HG03442 (cell line): ENCODE data around the gene ATP8B4.
"Not testable (repeated sequence)": the region's sequence is repeated elsewhere in the genome, so short reads cannot be mapped to it uniquely, and the experiment has no call there.

ENCODE experiments used
- ATAC-seq: cut with Tn5 transposase; IDR thresholded peaks from one replicate; pipeline ENCODE4 v1.9.1; 2021; ENCODE audit warnings: mild to moderate bottlenecking, moderate library complexity; ENCODE audit not compliant: unreplicated experiment

ATP8B4 gene

GRCh38 chr15:50141856-50142255, 22.8 kb upstream of the ATP8B4 start:
- ATAC-seq: no peak

- ATAC-seq: no peak
Observed at GRCh38 chr15:50140983-50141382, 21.9 kb upstream of the ATP8B4 start.

GRCh38 chr15:50140098-50140497, 21.1 kb upstream of the ATP8B4 start:
- no peak for ATAC-seq

GRCh38 chr15:50138391-50138790, 19.4 kb upstream of the ATP8B4 start:
- ATAC-seq: no peak

- no peak for ATAC-seq
Observed at GRCh38 chr15:50137893-50138292, 18.9 kb upstream of the ATP8B4 start.

GRCh38 chr15:50137330-50137761, 18.3 kb upstream of the ATP8B4 start:
- ATAC-seq: no peak

GRCh38 chr15:50135031-50135551, 16.1 kb upstream of the ATP8B4 start:
- ATAC-seq: peak; percentile 67

GRCh38 chr15:50134524-50135024, 15.5 kb upstream of the ATP8B4 start:
- peak; percentile 82 for ATAC-seq

- ATAC-seq: not testable (repeated sequence)
Observed at GRCh38 chr15:50132251-50132984, 13.4 kb upstream of the ATP8B4 start.

GRCh38 chr15:50131617-50132016, 12.6 kb upstream of the ATP8B4 start:
- no peak for ATAC-seq

GRCh38 chr15:50128266-50128665, 9.2 kb upstream of the ATP8B4 start:
- no peak for ATAC-seq

GRCh38 chr15:50127255-50127777, 8.3 kb upstream of the ATP8B4 start:
- no peak for ATAC-seq

- no peak for ATAC-seq
Observed at GRCh38 chr15:50126072-50126471, 7.0 kb upstream of the ATP8B4 start.

- ATAC-seq: no peak
Observed at GRCh38 chr15:50124631-50125030, 5.6 kb upstream of the ATP8B4 start.

- no peak for ATAC-seq
Observed at GRCh38 chr15:50123861-50124557, 5.0 kb upstream of the ATP8B4 start.

- no peak for ATAC-seq
Observed at GRCh38 chr15:50120729-50121128, 1.7 kb upstream of the ATP8B4 start.

- no peak for ATAC-seq
Observed at GRCh38 chr15:50117431-50118027, 1.5 kb downstream of the ATP8B4 start.

GRCh38 chr15:50116477-50116876, 2.6 kb downstream of the ATP8B4 start:
- ATAC-seq: peak; percentile 66

GRCh38 chr15:50113992-50114780, 4.8 kb downstream of the ATP8B4 start:
- no peak for ATAC-seq

- ATAC-seq: no peak
Observed at GRCh38 chr15:50113187-50113505, 5.9 kb downstream of the ATP8B4 start.
